Stimulated activated CD4-positive, alpha-beta T cell treated with anti-CD3 and anti-CD28 coated beads, Interleukin-15, amount 100 ng/mL, for 48 hours (primary cell): ENCODE data around the gene SH3RF3.
A peak's percentile ranks its signal among the peaks of the same experiment; 100 is the strongest.

Experiments used
- DNase-seq, 2 donors: peaks; one replicate each; pipeline ENCODE4 v3.0.0-alpha.2; 2020; ENCODE audit warnings: low read depth in 2 of 2

Gene SH3RF3

GRCh38 chr2:109202486-109202885 is 73.5 kb downstream of the SH3RF3 start:
- no peak for DNase-seq

GRCh38 chr2:109203246-109204011 is 74.4 kb downstream of the SH3RF3 start:
- no peak for DNase-seq

- no peak for DNase-seq
These were observed 75.4 kb downstream of the SH3RF3 start for GRCh38 chr2:109204412-109204811.

DNA sequence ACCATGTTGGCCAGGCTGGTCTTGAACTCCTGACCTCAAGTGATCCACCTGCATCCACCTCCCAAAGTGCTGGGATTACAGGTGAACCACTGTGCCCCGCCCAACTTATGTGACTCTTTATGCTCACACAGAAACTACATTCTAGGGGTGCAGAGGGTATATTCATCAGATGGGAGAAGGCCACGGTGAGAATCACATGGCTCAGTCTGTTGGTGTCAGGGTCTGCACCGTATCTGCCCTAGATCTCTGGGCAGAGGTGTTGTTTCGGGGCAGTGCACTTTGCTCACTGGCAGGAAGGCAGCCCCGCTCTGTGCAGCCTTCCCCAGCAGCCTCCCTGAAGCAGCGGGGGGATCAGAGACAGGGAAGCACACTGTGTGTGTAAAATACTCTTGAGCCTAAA is 76.4 kb downstream of the SH3RF3 start:
- DNase-seq, result no peak

DNA sequence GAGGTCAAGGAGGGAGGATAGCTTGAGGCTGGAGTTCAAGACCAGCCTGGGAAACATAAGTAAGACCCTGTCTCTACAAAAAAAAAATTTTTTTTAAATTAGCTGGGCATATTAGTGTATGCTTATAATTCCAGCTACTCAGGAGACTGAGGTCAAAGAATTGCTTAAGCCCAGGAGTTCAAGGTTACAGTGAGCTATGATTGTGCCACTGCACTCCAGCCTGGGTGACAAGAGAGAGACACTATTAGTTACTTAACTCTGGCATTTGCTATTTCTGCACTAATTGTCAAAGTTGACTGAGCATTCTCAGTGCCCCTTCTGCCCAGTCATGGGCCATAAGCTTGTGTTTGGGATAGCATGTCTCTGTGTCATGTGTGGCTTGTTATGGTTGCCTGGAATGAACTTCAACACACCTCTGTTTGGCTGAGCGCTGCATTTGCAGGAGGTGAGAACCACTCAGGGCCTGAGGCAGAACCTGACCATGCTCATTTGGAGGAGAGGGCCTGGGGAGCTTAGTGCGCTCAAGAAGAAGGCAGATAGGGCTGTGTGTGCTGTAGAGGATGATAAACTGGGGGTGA is 77.7 kb downstream of the SH3RF3 start:
- DNase-seq, result no peak

DNA sequence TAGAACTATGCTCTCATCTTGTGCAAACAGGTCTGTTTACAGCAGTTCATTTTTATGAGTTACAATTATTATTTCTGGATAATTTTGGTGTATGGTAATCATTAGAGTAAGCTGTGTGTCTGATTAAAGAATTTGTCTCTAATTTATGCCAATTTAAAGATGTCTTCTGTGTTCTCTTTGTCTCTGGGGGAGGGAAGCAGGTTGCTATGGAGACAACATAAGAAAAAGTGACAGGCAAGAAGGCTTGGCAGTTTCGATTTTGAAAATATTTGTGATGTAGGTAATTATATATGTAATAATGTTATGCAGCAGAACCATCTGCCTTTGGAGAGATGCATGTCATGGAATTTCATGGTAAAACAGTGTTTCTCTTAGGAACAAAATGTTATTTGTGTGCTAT is 78.2 kb downstream of the SH3RF3 start:
- no peak for DNase-seq

DNA sequence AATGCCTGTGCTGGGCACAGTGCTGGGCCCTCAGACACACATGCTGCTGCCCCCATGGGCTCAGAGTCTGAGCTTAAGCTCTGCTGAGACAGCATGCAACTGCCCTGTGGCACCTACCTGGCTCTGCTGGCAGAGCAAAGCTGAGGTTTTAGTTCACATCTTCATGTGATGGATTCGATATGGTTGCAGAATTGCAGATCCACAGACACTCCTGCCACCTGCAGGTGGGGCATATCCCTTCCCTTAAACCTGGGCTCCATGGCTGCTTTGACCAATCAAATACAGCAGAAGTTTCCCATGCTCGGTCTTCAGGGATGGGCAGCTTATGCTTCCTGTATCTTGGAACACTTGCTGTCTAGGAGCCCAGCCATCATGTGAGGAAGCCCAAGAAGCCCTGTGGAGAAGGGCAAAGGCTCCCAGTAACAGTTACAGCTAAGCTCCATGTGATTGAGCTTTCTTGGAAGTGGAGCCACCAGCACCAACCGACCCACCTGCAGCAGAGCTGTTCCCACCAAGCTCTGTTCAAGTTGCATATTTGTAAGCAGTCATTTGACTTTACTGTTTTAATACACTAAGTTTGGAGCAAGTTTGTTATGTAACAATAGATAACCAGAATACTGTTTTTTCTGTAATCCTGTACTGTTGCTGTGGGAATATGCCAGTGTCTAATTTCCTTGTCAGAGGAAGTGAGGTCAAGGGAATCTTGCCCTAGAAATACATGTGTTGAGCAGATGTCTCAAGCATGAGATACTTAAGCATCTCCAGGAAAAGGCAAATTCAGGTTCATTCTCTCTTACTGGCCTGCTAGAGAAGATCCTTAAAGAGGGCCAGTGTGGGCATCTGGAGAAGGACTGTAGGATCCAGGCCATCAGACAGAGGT is 79.3 kb downstream of the SH3RF3 start:
- no peak for DNase-seq

- DNase-seq, result no peak
These were observed 79.9 kb downstream of the SH3RF3 start for GRCh38 chr2:109208951-109209335.

GRCh38 chr2:109209412-109209811 is 80.4 kb downstream of the SH3RF3 start:
- no peak for DNase-seq

- no peak for DNase-seq
These were observed 80.9 kb downstream of the SH3RF3 start for GRCh38 chr2:109209941-109210340.

DNA sequence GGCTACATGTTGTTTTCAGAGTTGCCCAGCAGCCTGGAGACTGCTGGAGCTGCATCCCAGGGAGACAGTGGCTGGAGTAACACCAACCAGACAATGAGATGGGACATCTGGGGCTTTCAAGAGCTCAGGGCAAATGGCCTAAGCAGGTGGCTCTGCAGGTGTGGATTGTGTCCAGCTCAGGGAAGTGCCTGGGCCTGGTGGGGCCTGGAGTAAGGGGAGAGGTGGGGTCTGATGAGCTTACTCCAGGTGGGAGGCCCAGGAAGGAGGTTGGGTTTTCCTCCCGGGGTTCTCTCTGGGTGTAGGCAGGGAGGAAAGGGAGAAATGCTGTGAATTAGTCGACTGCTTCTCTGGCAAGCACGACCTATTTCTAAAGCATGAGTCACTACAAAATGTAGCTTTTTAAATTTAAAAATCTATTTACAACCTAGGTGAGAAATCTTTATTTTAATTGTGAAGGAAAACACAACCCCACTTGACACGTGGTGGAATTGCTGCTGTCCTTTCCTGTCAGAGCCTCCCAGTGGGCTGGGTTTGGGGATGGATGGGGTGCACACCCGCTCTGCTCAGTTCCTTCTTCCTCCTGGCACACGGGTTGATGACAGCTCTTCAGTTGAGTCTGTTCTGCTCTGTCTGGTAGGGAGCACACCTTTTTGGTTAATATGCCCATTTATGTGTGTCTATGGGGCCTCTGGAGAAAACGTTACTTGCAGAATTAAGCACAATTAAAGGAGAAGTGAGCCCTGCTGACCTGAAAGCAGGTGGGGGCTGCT is 81.6 kb downstream of the SH3RF3 start:
- DNase-seq, result no peak

DNA sequence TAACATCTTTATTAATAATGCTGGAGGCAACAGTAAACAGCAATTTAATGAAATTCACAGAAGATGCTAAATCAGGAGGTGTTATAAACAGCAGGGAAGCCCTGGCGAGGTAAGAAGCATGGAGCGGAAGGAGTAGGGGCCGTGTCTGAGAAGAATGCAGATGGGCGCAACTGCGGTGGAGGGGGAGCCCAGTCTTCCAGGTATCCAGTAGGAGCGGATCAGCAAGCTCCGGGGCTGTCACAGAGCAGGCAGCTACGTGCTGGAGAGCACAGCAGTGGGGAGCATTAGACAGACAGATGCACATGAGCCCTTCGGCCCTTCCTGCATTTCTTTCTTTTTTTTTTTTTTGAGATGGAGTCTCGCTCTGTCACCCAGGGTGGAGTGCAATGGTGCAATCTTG is 82.3 kb downstream of the SH3RF3 start:
- DNase-seq, result no peak

GRCh38 chr2:109212836-109213563 is 84.0 kb downstream of the SH3RF3 start:
- no peak for DNase-seq

DNA sequence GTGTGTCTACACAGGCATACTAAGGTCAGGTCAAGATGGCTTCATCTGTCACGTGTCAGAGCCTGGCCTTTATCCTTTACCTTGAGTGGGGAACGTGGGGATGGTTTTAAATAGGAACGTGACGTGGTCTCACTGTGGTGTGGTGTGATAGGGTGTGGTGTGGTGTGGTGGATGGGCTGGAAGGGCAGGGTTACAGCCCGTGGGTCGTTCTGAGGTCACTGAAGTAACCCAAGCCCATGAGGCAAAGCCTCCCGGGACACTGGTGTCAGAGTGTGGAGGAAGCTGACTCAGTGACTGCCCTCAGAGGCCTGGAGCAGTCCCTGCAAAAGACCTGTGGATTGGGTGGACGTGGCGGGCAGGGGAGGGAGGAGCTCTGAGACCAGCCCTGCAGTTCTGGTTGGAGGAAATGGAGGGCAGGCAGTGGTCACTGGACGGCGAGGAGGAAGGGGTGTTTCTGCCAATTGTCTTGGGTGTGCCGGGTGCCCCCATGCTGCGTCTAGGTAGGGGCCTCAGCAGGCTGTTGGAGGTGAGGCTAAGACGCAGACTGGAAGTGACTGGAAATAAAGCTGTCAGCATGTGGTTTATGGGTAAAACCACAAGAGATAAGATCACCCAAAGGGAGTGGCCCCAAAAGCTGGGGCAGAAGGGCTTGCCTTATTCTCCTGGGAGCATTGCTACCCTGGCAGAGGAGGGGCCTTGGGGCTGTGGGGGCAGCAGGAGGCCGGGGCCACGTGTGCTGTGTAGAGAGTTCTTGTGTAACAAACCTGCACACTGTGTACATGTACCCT is 84.8 kb downstream of the SH3RF3 start:
- DNase-seq, result peak; percentile 46 to 50

DNA sequence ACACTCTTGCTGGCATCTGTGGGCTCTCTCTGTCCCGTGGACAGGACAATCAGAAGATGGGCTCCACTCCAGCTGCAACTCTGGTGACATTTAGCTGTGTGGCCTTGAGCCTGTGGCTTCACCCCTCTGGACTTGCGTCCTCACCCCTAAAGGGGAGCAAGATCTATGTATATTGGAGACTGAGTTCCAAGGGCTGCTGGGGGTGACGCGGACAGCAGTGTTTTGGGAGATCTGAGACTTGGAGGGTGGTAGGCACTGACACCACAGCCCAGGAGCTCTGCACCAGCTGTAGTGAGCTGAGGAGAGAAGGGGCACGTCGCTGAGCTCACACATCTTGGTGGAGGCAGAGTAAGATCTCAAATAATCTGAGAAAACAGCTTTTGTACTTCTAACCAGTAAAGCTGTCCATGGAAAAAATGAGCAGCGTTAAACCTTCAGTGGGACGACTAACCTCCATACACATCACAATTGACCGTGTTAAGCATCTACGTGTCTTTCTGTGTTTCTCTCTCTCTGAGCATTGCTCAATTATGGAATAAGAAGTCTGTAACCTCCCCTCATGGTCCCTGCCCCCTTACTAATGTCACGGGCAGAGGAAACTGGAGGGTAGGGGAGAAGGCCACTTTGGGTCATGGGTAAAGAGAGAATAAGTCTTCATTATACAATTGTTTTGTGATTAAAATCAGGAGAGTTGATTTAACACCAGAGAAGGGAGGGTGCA is 85.8 kb downstream of the SH3RF3 start:
- peak in 1 of 2 donors; percentile 16 for DNase-seq

DNA sequence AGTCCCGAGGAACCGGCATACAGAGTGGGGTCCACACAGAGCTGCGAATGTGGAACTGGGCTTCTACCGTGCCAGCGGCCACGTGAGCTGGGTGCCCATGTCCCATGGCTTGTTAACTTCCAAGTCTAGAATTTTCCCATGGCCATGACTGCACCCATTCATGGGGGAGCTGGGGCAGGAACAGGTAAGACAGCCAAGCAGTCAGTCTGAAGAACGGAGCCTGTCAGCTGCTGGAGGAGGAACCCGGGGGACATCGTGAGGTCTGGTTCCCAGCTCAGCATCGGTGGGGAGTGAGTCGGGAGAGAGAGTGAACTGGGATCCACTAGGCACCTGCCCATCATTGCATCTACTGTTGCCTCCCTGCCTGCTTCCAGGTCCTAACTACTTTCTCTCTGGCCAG is 86.9 kb downstream of the SH3RF3 start:
- DNase-seq, result no peak

- no peak for DNase-seq
These were observed 87.3 kb downstream of the SH3RF3 start for GRCh38 chr2:109216332-109216731.

DNA sequence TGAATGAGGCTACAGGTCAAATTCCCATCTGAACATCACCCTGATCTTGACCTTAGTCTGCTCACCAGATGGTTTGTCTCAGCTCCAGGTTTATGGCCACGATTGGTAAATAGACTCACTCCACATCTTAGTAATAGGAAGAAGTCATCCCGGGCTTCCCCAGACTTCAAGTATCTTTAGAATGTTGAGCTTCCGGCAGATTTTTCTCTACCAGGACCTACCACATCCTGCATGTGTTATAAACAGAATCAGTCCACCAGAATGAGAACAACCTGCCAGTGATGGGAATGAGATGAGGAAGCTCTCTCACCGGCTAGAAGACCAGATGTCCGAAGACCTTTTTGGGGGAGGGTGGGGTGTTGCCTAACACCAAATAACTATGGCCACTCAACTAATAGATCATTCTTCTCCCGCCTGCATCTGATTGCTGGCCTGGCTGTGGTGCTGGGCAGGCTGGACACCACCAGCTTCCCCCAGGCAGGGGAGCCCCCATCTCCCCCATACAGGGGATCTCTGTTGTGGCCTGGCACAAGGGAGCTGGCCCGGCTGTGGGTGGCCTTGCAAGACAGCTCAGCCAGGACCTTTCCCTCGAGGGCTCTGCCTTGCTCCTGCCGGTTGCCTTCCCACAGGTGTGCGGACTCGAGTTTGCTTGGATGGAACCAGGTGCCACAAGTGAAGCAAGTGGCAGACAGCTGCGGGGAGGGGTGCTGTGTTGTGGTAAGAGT is 88.5 kb downstream of the SH3RF3 start:
- DNase-seq, result no peak
